ENCODE measurements around the gene CIRBP. TPM values are rescaled to one million over a fixed set of nuclear protein-coding genes. Genes with fewer than 3 reads are reported as not detected.

The CIRBP gene
- total and polyA plus RNA-seq, 9 of the 15 experiments (the other 6 are each of a cell fraction or from before 2014, with no cell fraction given), result 20.5 to 327 (median 176) TPM

DNA sequence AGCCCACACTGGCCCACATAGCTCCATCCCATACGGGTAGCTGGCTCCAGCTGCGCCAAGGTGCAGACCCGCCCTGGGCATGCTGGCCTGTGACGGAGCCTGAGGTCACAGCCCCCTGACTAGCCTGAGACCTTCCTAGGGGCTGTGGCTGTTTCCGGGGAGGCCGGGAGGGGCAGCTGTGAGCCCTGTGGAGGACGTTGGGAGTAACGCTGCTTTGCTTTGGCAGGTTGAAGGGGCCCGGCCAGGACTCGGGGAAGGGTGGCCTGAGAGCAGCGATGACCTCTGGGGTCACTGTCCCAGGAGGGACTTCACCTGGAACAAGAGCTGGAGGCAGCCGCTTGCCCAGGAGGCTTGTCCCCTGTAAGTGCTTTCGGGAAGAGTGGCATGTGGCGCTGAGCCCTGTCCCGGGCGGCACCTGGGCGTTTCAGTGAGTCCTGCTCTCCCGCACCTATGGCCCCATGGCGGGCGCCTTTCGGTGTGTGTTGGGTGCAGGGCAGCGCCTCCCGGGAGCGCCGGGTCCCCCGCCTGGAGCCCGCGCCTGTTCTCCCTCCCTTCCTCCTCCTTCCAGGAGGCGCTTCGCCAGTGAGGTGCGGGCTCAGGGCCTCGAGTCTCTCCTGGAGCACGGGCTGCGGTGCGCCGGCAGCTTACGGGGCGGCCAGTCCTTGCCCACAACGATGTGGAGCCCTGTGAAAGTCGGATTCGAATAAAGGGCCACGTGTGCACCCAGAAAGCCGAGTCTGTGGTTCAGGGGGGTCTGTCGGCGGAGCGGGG, 5.1 kb downstream of the CIRBP start (continued):
- TF ChIP-seq FUS (optimal IDR thresholded peaks at IDR 0.05; ENCODE audit: low read depth, low read length), result peak; percentile 57
- TF ChIP-seq, protein P1, sequence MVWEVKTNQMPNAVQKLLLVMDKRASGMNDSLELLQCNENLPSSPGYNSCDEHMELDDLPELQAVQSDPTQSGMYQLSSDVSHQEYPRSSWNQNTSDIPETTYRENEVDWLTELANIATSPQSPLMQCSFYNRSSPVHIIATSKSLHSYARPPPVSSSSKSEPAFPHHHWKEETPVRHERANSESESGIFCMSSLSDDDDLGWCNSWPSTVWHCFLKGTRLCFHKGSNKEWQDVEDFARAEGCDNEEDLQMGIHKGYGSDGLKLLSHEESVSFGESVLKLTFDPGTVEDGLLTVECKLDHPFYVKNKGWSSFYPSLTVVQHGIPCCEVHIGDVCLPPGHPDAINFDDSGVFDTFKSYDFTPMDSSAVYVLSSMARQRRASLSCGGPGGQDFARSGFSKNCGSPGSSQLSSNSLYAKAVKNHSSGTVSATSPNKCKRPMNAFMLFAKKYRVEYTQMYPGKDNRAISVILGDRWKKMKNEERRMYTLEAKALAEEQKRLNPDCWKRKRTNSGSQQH (CRISPR knock-in tag; IDR thresholded peaks at IDR 0.05), result 0 out of 2 replicates have a peak, but pooled peaks have one; percentile 3
- TF ChIP-seq, protein P2, sequence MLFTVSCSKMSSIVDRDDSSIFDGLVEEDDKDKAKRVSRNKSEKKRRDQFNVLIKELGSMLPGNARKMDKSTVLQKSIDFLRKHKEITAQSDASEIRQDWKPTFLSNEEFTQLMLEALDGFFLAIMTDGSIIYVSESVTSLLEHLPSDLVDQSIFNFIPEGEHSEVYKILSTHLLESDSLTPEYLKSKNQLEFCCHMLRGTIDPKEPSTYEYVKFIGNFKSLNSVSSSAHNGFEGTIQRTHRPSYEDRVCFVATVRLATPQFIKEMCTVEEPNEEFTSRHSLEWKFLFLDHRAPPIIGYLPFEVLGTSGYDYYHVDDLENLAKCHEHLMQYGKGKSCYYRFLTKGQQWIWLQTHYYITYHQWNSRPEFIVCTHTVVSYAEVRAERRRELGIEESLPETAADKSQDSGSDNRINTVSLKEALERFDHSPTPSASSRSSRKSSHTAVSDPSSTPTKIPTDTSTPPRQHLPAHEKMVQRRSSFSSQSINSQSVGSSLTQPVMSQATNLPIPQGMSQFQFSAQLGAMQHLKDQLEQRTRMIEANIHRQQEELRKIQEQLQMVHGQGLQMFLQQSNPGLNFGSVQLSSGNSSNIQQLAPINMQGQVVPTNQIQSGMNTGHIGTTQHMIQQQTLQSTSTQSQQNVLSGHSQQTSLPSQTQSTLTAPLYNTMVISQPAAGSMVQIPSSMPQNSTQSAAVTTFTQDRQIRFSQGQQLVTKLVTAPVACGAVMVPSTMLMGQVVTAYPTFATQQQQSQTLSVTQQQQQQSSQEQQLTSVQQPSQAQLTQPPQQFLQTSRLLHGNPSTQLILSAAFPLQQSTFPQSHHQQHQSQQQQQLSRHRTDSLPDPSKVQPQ (CRISPR knock-in tag; IDR thresholded peaks at IDR 0.05; ENCODE audit: borderline replicate concordance), result no peak
- no peak for TF ChIP-seq BRD4 (IDR thresholded peaks at IDR 0.05)
- TF ChIP-seq KDM5B (IDR thresholded peaks at IDR 0.05; ENCODE audit: insufficient replicate concordance, low read depth, low read length), result peak; percentile 33

Measured in K562 (cell line).